Measurements from ENCODE around the gene ADORA2A.
A peak's percentile ranks its signal among the peaks of the same experiment; 100 is the strongest.

ADORA2A gene

DNA sequence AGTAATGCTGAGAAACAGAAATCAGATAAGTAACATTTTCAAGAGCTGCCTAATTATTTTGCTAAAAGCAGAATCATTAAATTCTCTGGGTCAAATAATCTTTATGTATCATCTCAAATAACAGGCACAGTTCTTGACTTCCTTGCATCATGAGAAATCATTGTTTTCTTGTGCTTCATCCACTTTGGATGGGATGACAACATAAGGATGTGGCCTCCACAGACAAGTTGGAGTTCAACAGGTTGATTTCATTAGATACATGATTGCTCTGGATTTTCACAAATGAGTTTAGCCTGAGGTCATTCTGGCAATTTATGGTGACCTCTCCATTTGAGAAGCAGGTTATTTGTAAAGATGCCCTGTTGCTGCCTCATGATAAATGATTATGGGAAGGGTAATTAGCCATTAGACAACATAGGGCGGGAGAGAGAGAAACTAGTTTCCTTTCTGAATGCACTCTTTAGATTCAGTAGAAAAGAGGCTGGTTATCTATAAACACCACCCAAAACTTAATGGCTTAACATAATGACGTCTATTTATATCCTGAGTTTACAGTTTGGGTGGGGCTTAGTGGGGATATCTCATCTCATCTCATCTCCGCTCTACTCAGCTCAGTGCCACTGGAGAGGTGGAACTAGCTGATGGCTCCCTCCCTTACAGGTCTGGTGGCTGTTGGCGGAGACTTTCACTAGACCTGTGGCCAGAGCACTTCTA is 35.0 kb upstream of the ADORA2A start:
- Histone ChIP-seq H3K9me3 (ENCODE audit: control insufficient read depth in 1 of 2, low read length in 2 of 2) (no peaks in the 10 kb centered on the region), H3K4me1 (ENCODE audit: control insufficient read depth in 1 of 2, insufficient read depth in 2 of 2, low read length in 2 of 2) (peaks cover 0 to 22% of the 10 kb centered on the region in 2 donors), H3K4me3 (ENCODE audit: low read depth in 1 of 2, low read length in 2 of 2) (no peak overlapping the region), H3K36me3 (ENCODE audit: control insufficient read depth in 1 of 2, insufficient read depth in 2 of 2, low read length in 2 of 2) (peaks cover 0 to 17% of the 10 kb centered on the region in 2 donors), H3K27ac (ENCODE audit: low read length) (no peak overlapping the region), H3K27me3 (ENCODE audit: low read depth, low read length) (no peaks in the 10 kb centered on the region)

DNA sequence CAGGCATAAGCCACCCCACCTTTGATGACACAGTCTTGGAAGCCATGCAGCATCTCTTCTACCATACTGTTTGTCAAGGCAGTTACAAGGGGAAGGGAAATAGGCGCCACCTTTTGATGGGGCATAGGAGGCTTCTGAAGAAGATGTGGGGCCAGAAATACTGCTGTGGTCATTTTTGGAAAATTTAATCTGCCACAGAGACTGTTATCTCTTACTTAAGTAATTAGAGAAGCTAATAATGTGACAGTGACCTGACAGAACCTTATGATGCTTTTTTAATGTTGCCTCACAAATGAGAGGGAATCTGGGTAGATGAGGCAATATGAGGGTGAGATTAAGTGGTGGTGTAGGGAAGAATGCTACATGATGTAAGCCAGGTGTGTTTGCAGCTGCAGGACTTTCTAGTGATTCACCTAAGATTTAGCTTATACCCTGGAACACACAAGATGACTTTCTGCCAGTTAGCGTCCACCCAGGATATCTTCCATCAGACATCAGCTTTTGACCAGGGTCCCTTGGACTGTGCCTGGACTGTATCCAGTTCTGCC is 34.3 kb upstream of the ADORA2A start:
- Histone ChIP-seq H3K27me3 (ENCODE audit: low read depth, low read length) (no peaks in the 10 kb centered on the region), H3K9me3 (ENCODE audit: control insufficient read depth in 1 of 2, low read length in 2 of 2) (no peaks in the 10 kb centered on the region), H3K4me1 (ENCODE audit: control insufficient read depth in 1 of 2, insufficient read depth in 2 of 2, low read length in 2 of 2) (peaks cover 0 to 22% of the 10 kb centered on the region in 2 donors), H3K27ac (ENCODE audit: low read length) (no peak overlapping the region), H3K4me3 (ENCODE audit: low read depth in 1 of 2, low read length in 2 of 2) (no peak overlapping the region), H3K36me3 (ENCODE audit: control insufficient read depth in 1 of 2, insufficient read depth in 2 of 2, low read length in 2 of 2) (peaks cover 0 to 17% of the 10 kb centered on the region in 2 donors)

DNA sequence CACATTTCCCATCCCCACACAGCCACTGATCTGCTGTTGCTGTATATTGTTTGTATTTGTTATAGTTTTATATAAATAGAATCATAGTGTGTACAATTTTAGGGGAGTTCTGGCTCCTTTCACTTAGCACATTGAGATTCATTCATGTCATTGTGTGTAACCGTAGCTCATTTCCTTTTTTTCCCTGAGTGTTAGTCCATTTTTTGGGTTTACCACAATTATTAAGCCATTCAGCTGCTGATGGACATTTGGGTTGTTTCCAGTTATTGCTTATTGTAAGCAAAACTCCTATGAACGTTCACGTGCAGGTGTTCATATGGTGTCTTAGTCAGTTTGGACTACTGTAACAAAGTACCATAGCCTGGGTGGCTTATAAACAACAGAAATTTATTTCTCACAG is 33.6 kb upstream of the ADORA2A start:
- peaks cover 0 to 22% of the 10 kb centered on the region in 2 donors for H3K4me1 ChIP-seq (ENCODE audit: control insufficient read depth in 1 of 2, insufficient read depth in 2 of 2, low read length in 2 of 2)
- no peak overlapping the region for H3K27ac ChIP-seq (ENCODE audit: low read length)
- no peaks in the 10 kb centered on the region for H3K9me3 ChIP-seq (ENCODE audit: control insufficient read depth in 1 of 2, low read length in 2 of 2)
- H3K36me3 ChIP-seq (ENCODE audit: control insufficient read depth in 1 of 2, insufficient read depth in 2 of 2, low read length in 2 of 2): peaks cover 5 to 25% of the 10 kb centered on the region in 2 donors
- no peak overlapping the region for H3K4me3 ChIP-seq (ENCODE audit: low read depth in 1 of 2, low read length in 2 of 2)
- H3K27me3 ChIP-seq (ENCODE audit: low read depth, low read length): no peaks in the 10 kb centered on the region

DNA sequence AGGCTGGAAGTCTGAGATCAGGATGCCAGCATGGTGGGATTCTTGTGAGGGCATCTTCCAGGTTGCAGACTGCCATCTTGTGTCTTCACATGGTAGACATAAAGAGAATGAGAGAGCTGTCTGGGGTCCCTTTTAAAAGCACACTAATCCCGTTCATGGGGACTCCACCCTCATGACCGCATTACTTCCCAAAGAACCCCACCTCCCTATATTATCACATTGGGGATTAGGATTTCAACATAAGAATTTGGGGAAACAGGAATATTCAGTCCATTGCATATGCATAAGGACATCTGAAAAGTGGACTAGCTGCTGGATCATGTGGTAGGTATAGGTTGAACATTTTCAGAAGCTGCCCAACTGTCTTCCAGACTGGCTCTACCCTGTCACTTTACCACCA is 33.1 kb upstream of the ADORA2A start:
- Histone ChIP-seq H3K4me3 (ENCODE audit: low read depth in 1 of 2, low read length in 2 of 2) (no peak overlapping the region), H3K27ac (ENCODE audit: low read length) (no peak overlapping the region), H3K4me1 (ENCODE audit: control insufficient read depth in 1 of 2, insufficient read depth in 2 of 2, low read length in 2 of 2) (peaks cover 0 to 22% of the 10 kb centered on the region in 2 donors), H3K9me3 (ENCODE audit: control insufficient read depth in 1 of 2, low read length in 2 of 2) (no peaks in the 10 kb centered on the region), H3K27me3 (ENCODE audit: low read depth, low read length) (no peaks in the 10 kb centered on the region), H3K36me3 (ENCODE audit: control insufficient read depth in 1 of 2, insufficient read depth in 2 of 2, low read length in 2 of 2) (peaks cover 7 to 25% of the 10 kb centered on the region in 2 donors)

DNA sequence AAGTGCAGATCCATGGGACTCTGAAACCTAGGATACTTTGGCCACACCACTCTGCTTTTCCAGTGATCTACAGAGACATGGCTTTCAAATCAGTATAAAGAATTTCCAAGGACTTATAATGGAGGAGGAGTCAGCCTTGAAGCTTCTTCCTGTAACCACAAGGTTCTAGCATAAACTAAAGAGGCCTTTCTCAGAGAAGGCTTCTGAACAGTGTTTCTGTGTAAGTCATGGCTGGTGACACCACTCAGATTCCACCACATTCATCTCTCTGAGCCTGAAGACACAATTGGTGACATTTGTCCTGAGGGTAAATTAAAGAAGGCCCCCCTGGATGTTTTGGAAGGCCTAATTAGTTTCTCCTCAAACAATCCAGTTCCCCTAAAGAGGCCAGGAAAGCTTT is 29.0 kb upstream of the ADORA2A start:
- H3K36me3 ChIP-seq (ENCODE audit: control insufficient read depth in 1 of 2, insufficient read depth in 2 of 2, low read length in 2 of 2): peaks cover 7 to 29% of the 10 kb centered on the region in 2 donors
- H3K4me1 ChIP-seq (ENCODE audit: control insufficient read depth in 1 of 2, insufficient read depth in 2 of 2, low read length in 2 of 2): peaks cover 20 to 24% of the 10 kb centered on the region in 2 donors

DNA sequence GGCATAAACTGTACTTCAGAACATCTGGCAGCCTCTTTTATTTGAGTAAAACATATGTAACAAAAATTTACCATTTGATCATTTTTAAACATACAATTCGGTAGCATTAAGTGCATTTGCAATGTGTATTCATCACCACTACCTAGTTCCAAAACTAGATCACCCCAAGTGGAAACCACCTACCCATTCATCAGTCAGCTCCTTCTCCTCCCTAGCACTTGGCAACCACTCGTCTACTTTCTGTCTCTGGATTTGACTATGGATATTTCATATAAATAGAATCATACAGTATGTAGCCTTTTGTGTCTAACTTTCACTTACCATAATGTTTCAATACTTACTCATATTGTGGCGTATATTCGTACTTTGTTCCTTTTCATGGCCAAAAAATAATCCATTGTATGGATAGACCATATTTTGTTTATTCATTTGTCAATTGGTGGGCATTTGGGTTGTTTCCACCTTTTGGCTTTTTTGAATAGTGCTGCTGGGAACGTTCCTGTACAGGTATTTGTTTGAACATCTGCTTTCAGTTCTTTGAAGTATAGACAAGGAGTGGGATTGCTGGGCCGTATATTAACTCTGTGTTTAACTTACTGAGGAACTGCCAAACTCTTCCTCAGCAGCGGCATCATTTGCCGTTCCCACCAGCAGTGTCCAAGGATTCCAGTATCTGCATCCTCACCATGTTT is 27.2 kb upstream of the ADORA2A start:
- no peaks in the 10 kb centered on the region for H3K9me3 ChIP-seq (ENCODE audit: control insufficient read depth in 1 of 2, low read length in 2 of 2)
- peaks cover 7 to 36% of the 10 kb centered on the region in 2 donors for H3K36me3 ChIP-seq (ENCODE audit: control insufficient read depth in 1 of 2, insufficient read depth in 2 of 2, low read length in 2 of 2)
- no peak overlapping the region for H3K4me3 ChIP-seq (ENCODE audit: low read depth in 1 of 2, low read length in 2 of 2)
- H3K27ac ChIP-seq (ENCODE audit: low read length): no peak overlapping the region
- no peaks in the 10 kb centered on the region for H3K27me3 ChIP-seq (ENCODE audit: low read depth, low read length)
- H3K4me1 ChIP-seq (ENCODE audit: control insufficient read depth in 1 of 2, insufficient read depth in 2 of 2, low read length in 2 of 2): peaks cover 24 to 29% of the 10 kb centered on the region in 2 donors

More for the DNA sequence above, 29.0 kb upstream of the ADORA2A start:
- no peaks in the 10 kb centered on the region for H3K9me3 ChIP-seq (ENCODE audit: control insufficient read depth in 1 of 2, low read length in 2 of 2)
- no peak overlapping the region for H3K27ac ChIP-seq (ENCODE audit: low read length)
- no peaks in the 10 kb centered on the region for H3K27me3 ChIP-seq (ENCODE audit: low read depth, low read length)
- no peak overlapping the region for H3K4me3 ChIP-seq (ENCODE audit: low read depth in 1 of 2, low read length in 2 of 2)

DNA sequence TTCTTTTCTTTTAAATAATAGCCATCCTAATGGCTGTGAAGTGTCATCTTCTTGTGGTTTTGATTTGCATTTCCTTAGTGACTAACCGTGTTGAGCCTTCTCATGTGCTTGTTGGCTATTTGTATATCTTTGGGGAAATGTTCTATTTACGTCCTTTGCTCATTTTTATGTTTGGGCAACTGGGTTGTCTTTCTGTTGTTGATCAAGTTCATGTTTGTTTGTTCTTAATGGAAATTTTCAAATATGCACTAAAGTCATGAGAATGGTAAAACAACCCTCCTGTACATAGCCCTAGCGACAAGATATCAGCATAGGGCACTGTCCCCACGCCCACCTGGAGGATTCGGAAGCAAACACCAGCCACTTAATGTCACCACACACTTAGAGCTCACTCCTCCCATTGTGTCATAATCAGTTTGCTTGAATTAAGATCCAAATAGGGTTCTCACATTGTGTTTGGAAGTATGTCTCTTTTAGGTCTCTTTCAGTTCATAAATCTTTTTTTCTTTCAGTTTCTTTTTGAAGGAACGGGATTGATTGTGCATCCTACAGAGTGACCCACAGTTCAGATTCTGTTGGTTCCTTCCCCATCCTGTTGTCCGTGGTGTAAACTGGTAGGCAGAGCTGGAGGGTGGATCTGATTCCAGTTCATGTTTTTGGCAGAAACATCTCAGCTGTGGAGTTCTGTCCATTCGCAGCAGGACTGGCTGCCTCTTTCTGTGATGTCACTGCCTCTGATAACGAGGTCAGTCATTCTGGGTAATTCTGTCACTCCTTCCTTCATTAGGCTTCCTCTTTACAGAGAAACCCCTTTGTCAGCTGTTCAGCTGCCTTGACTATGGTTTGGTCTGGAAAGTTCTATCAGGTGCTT is 26.4 kb upstream of the ADORA2A start:
- no peaks in the 10 kb centered on the region for H3K27me3 ChIP-seq (ENCODE audit: low read depth, low read length)
- H3K36me3 ChIP-seq (ENCODE audit: control insufficient read depth in 1 of 2, insufficient read depth in 2 of 2, low read length in 2 of 2): peaks cover 7 to 32% of the 10 kb centered on the region in 2 donors
- peaks cover 24 to 29% of the 10 kb centered on the region in 2 donors for H3K4me1 ChIP-seq (ENCODE audit: control insufficient read depth in 1 of 2, insufficient read depth in 2 of 2, low read length in 2 of 2)
- H3K27ac ChIP-seq (ENCODE audit: low read length): peak overlapping the region; percentile 28
- peak overlapping the region in 1 of 2 donors; percentile 8 for H3K4me3 ChIP-seq (ENCODE audit: low read depth in 1 of 2, low read length in 2 of 2)
- H3K9me3 ChIP-seq (ENCODE audit: control insufficient read depth in 1 of 2, low read length in 2 of 2): no peaks in the 10 kb centered on the region

DNA sequence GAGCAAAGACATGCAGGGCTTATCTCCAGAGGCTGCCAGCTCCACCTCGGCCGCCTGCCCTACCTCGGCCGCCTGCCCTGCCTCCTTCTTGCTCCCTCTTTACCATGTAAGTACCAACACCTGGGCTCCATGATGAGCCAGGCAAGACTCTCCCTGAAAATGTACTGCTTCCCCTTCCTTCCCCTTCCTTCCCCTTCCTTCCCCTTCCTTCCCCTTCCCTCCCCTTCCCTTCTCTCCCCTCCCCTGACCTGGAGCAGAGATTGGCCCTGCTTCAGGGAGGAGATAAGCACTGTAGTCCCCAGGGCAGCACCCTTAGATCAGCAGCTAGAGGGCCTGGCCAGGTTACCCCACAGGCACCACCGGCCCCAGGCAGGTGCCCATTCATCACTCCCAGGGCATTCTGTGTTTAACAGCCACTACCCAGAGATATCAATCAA is 25.4 kb upstream of the ADORA2A start:
- Histone ChIP-seq H3K27me3 (ENCODE audit: low read depth, low read length) (no peaks in the 10 kb centered on the region), H3K9me3 (ENCODE audit: control insufficient read depth in 1 of 2, low read length in 2 of 2) (no peaks in the 10 kb centered on the region), H3K27ac (ENCODE audit: low read length) (peak overlapping the region; percentile 52), H3K36me3 (ENCODE audit: control insufficient read depth in 1 of 2, insufficient read depth in 2 of 2, low read length in 2 of 2) (peaks cover 7 to 22% of the 10 kb centered on the region in 2 donors), H3K4me1 (ENCODE audit: control insufficient read depth in 1 of 2, insufficient read depth in 2 of 2, low read length in 2 of 2) (peaks cover 24 to 29% of the 10 kb centered on the region in 2 donors), H3K4me3 (ENCODE audit: low read depth in 1 of 2, low read length in 2 of 2) (peak overlapping the region in 1 of 2 donors; percentile 23)

DNA sequence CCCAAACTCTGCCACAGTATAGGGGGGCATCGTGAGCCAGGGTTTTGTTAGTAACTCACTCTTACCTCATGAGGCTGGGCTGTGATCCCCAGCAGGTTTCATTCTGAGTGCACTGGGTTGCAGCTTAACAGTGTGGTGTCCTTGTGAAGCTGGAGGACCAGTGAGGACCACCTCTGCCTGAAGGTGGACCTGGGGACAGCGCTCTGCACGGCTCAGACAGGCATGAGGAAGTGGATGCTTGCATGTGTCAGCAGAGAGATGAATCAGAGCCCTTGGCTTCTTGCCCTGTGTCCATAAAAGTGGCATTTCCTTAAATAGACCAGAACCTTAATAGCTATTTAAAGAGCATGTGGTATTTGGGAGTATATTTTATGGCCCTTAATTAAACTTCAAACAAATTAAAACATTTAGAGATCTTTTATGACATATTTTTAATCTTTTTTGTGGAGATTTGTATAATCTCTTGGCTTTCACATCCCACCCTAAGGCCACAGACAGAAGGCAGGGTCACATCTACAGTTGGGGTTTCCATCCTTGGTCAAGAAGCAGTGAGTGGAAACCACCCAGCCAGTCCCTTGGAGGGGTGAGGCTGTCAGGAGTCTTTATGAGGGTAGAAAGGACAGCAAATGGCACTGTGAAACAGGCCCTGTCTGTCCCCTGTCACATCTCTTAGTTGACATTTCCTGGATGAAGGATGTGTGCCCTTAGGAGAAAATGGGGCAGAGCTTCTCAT is 24.8 kb upstream of the ADORA2A start:
- Histone ChIP-seq H3K4me1 (ENCODE audit: control insufficient read depth in 1 of 2, insufficient read depth in 2 of 2, low read length in 2 of 2) (peaks cover 24 to 29% of the 10 kb centered on the region in 2 donors), H3K9me3 (ENCODE audit: control insufficient read depth in 1 of 2, low read length in 2 of 2) (no peaks in the 10 kb centered on the region), H3K27me3 (ENCODE audit: low read depth, low read length) (no peaks in the 10 kb centered on the region), H3K4me3 (ENCODE audit: low read depth in 1 of 2, low read length in 2 of 2) (peak overlapping the region in 1 of 2 donors; percentile 23), H3K36me3 (ENCODE audit: control insufficient read depth in 1 of 2, insufficient read depth in 2 of 2, low read length in 2 of 2) (peaks cover 7 to 19% of the 10 kb centered on the region in 2 donors), H3K27ac (ENCODE audit: low read length) (peak overlapping the region; percentile 52)

DNA sequence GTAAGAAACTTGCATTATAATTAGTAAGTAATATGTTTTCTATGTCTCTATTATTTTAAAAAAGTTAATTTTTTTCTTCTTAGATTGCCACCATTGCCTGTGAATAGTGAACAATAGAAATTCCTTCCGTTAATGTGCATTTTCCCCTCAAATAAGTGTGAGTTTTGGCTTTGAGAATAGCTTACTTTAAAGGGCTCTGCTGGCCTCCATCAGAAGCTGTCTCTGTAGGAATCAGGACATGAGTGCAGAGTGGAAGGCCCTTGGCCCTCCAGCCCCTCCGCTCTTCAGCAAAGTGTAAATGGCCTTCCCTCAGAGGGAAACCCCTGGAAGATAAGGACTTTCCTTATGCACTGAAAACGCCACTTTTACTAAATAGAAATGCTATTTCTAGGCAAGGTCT is 24.1 kb upstream of the ADORA2A start:
- peaks cover 7 to 16% of the 10 kb centered on the region in 2 donors for H3K36me3 ChIP-seq (ENCODE audit: control insufficient read depth in 1 of 2, insufficient read depth in 2 of 2, low read length in 2 of 2)
- no peaks in the 10 kb centered on the region for H3K9me3 ChIP-seq (ENCODE audit: control insufficient read depth in 1 of 2, low read length in 2 of 2)
- H3K27me3 ChIP-seq (ENCODE audit: low read depth, low read length): no peaks in the 10 kb centered on the region
- no peak overlapping the region for H3K4me3 ChIP-seq (ENCODE audit: low read depth in 1 of 2, low read length in 2 of 2)
- H3K27ac ChIP-seq (ENCODE audit: low read length): no peak overlapping the region
- H3K4me1 ChIP-seq (ENCODE audit: control insufficient read depth in 1 of 2, insufficient read depth in 2 of 2, low read length in 2 of 2): peaks cover 24 to 29% of the 10 kb centered on the region in 2 donors
